Measurements from ENCODE around the gene LTBP3. TPM values are rescaled to one million over a fixed set of nuclear protein-coding genes. Genes with fewer than 3 reads are reported as not detected.

The LTBP3 gene
- polyA plus RNA-seq, 12 donors: 95.8 to 250 (median 124) TPM; not detected in 1

DNA sequence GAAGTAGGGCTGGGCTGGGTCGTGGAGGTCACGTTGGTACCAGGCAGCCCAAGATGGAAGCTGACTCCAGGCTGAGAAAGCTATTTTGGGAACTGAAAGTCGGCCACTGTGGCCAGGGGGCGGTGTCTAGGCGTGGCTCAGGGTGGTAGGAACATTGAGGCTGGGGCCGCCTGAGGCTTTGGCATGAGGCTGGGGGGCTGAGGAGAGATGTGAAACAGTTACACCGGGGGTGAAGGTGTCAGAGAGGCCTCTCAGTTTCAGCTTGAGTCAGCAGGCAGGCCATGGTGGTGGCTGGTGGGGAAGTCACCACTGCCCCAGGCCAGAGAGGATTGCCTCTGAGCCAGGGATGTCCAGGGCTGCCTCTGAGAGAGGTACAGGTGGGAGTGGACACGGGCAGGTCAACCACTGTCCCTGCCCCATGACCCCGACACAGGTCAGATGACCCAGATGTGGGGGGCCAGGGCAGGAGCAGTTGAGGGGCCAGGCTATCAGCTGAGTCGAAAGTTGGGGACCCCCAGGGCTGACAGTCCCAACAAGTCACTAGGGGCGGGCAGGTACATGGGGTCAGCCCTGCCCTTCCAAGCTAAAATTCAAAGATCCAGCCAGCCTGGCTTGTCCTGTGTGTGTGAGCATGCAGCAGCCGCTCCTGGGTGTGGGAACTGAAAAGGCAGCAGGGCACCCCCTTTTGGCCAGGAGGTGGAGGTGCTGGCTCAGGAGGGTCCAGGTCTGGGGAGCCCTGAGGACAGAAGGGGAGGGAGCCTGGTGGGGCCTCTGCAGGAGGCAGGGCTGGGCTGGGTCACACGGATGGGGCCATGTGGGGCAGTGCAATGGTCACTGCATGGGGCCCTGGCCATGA, 30.3 kb upstream of the LTBP3 start:
- DNase-seq: no peak

DNA sequence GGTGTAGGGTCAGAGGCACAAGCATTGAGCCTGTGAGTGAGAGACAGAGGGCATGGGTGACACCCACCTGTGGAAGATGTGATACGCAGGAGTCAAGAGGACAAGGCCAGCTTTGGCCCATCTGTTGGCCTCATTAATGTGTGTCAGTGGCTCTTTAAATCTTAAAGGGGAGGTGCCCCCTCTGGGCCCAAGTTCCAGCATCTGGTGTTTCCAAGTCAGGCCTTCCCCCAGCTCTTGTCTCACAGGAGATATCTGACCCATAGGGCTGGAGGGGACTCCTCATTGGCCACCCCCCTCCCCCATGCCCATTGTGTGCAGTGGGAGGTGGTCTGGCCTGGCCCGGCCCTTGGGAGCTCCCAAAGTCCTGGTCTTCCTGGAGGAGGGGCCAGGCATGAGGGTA, 28.5 kb upstream of the LTBP3 start:
- DNase-seq: no peak

DNA sequence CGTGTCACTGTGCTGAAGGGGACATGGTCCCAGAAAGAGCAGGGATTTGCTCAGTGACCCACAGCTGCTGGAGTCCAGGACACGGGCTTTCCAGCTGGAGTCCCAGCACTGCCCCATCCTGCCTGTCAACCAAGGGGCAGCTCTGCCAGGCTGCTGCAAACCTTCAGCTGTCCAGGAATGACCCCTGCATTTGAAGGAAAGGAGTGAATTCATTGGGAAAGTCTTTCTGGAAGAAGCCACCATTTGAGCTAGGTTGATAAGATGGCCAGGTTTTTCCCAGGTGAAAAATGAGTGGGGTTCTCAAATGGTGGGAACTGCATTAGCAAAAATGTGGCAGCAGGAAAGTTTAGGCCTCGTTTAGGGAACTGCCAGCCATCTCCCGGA, 28.1 kb upstream of the LTBP3 start:
- DNase-seq: no peak

DNA sequence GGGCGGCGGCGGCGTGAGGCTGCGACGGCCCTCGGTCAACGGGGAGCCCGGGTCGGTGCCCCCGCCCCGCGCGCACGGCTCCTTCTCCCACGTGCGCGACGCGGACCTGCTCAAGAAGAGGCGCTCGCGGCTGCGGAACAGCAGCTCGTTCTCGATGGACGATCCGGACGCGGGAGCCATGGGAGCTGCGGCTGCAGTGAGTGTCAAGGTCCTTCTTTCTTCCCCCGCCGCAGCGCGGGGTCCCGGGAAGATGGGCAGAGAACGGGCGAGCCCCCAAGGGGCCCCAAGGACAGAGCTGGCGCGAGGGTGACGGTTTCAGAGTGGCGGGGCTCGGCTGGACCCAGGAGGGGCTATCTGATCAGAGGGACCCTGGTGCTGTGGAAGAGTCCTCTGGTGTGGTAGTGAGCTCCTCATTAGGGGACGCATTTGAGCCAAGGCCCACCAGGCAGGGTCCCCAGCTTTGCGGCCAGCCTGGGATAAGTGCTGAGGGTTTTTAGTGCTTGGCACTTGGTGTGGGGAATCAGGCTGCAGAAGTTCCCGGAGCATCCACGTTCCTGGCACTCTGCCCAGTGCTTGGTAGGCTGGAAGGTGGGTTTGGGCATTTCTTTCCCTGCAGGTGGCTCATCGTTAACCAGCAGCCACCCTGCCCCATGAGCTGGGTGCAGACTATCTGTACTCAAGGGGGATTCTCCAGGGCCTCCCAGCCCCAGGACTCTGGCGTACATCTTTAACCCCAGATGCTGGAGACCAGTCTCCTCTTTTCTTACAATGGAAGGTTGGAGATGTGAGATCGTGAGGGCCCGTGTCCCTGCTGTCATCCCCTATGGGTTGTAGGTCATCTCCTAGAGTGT, 27.5 kb upstream of the LTBP3 start:
- DNase-seq: no peak

DNA sequence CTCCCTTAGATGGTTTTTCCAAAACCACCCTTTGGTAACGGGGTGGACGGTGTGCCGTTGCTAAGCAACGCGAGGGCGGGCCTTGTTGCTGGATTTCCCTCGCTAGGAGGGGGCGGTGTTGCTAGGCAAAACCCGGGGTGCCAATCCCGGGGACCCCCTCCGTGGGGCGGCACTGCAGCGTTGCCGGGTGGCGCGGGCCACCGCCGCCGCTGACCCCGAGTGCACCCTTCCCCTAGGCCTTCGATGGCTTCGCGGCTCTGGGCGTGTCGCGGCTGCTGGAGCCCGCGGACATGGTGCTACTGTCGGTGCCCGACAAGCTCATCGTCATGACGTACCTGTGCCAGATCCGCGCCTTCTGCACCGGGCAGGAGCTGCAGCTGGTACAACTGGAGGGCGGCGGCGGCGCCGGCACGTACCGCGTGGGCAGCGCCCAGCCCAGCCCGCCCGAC, 26.6 kb upstream of the LTBP3 start:
- DNase-seq: no peak

DNA sequence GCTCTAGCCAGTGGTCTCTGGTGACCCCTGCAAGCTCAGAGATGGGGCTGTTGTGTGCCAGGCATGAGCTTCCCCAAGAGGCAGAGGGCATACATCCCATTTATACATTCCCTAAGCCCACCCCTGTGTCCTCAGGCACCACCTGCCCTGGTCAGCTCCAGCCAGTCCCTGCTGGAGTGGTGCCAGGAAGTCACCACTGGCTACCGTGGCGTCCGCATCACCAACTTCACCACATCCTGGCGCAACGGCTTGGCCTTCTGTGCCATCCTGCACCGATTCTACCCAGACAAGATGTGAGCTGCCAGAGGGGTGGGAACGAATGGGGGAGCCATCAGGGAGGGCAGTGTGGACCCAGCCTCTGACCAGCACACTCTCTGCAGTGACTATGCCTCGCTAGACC, 25.9 kb upstream of the LTBP3 start:
- DNase-seq: no peak

DNA sequence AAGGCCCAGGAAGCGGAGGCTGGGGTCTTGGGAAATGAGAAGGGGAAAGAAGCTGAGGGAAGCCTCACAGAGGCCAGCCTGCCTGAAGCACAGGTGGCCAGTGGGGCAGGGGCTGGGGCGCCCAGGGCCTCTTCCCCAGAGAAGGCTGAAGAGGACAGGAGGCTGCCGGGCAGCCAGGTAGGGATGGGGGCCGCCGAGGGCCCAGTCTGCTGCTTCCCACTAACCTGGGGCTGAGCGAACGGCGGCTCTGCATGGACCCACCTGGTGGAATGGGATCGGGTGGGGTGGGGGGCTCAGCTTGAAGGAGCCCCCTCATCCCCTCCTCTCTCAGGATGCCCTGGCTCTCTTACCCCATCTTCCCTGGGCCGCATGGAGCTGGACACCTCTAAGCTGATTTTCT, 25.4 kb upstream of the LTBP3 start:
- DNase-seq: no peak

DNA sequence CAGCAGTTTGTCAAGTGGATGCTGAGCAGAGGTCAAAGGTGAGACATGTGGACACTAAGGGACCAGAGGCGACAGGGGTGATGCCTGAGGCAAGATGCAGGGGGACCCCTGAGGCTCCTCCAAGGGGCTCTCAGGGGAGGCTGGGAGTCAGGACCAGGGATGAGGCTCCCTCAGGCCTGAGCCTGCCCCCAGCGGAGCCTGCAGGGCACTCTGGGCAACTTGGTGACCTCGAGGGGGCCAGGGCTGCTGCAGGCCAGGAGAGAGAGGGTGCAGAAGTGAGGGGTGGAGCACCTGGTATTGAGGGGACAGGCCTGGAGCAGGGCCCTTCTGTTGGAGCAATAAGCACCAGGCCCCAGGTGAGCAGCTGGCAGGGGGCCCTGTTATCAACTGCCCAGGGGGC, 23.8 kb upstream of the LTBP3 start:
- DNase-seq: no peak

DNA sequence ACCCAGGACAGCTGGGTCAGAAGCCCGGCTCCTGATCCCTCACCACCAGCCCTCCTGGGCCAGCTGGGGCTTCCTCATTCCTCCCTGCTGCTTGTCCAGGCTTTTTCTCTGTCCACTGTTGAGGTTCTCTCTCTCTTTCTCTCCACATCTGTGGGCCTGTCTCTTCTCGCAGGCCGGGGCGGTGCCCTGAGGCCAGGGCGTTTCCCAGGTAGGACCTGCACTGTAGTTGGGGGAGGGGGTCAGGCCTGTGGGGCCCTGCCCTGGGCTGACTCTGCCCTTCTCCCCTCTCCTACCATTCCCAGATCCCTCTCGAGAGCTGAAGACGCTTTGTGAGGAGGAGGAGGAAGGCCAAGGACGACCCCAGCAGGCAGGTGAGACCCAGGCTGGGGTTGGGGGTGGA, 22.6 kb upstream of the LTBP3 start:
- no peak for DNase-seq

DNA sequence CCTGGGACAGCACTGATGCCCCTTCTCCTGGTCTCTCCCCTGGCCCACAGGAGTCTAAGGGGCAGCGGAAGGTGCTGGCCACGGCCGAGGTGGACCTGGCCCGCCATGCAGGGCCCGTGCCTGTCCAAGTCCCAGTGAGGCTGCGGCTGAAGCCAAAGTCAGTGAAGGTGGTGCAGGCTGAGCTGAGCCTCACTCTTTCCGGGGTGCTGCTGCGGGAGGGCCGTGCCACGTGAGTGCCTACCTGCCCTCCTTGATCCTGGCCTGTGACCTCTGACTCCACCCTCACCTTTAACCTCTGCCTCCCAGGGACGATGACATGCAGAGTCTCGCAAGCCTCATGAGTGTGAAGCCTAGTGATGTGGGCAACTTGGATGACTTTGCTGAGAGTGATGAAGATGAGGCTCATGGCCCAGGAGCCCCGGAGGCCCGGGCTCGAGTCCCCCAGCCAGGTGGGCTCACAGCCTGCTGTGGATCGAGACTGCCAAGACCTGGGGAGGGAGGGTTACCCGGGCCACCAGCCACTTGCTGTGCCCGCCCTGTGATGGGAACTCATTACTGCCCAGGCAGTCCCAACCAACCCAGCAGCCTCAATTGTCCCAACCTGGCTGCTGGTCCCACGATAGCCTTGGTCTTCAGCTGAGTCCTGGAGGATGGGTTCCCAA, 22.0 kb upstream of the LTBP3 start:
- no peak for DNase-seq

DNA sequence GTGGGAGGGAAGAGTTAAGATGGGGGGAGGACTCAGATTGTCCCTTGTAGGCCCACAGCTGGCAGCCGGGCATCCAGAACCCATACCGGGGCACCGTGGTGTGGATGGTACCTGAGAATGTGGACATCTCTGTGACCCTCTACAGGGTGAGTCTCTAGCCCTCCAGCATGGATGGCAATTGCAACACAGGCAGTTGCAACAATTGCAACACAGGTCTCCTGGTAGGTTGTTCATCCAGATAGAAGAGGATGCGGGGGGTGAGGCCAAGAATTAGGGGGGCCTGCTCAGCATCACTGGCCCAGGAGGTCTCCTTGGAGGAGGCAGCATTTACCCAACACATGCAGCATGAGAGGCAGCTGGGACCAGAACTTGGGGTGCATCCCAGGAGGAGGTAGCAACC, 21.1 kb upstream of the LTBP3 start:
- DNase-seq: no peak

DNA sequence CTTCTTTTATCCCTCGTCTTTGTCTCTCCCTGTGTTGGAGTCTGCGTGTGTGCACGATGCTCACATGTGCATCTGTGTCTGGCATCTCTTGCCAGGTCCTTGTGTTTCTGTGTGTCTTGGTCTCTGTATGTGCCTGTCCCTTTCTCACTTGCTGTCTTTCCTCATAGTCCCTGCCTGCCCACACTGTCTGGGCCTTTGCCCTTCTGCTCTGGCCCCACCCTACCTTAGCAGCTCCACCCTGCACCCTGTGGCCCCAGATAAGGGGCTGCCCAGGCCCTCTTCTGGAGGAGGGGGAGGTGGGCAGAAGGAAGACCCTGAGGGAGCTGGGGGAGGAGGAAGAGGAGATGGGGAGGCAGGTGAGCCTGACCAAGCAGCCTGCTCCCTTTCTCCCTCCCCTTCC, 20.5 kb upstream of the LTBP3 start:
- DNase-seq: no peak

DNA sequence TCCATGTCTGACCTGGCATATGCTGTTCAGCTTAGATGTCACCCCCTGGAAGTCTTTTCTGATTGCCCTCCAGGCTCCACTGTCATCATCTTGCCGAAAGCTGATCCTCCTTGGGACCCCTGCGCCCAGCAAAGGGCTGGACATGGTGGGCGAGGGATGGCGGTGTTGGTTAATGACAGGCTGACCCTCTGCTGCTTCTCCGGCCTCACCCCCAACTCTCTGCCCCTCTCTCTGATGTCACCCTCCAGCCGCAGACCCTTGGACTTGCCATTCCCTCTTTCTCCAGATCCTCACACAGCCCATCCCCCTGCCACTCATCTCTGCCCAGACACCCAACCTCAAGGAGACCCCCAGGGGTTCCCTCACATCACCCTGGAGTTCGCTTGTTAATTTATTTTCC, 20.0 kb upstream of the LTBP3 start:
- DNase-seq: no peak

DNA sequence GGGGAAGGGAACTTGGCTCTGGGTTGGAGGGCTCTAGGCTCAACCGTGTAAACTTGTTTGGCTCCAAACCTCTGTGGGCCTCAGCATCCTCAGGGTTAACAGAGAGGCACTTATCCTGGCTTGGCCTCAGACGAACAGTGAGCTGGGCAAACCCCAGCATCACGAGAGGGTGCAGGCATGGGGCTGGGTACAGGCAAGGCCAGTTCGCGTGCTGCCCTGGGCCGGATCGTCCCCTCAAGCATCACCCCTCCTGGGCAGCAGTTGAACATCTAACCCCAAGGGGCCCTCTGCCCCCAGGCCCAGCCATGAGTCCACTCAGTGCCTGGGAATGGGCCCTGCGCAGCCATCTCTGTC, 19.6 kb upstream of the LTBP3 start:
- no peak for DNase-seq

DNA sequence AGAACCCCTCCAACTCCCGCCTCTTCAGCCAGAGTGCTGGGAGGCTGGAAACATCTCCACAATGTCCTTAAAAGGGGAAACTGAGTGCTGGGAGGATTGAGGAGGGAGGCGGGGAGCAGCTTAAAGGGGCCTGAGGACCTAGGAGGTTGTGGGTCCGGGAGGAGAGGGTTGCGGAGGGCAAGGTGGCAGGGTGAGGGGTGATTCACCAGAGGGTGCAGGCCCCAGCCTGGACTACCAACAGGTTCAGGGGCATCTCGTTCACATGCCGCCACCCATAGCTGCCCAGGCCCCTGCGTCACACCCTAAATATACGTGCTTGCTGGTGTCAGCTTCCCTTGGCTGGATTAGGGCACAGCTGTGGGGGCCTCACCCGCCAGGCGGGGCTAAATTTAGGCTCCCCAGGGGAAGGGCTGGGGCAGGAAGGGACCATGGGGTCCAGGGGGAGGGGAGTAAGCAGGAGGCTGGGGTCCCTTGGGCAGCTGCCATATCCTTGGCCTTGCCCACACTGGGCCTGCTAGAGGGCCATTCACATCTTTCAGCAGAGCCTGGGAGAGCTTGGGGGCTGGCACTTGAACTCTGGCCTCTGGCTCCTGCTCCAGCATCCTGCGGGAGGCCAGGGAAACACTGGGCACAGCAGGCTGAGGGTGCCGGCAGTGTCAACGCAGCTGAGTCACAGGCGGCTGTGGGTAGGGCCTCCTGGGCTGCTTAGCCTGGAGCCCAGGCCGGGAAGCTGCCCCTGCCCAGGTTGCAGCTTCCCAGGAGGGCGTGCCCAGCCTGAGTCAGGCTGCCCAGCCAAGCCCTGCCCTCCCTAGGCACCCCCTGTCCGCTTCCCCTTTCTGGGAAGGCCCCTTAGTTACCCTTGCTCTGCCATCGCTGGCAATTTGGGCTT, 19.0 kb upstream of the LTBP3 start:
- no peak for DNase-seq

DNA sequence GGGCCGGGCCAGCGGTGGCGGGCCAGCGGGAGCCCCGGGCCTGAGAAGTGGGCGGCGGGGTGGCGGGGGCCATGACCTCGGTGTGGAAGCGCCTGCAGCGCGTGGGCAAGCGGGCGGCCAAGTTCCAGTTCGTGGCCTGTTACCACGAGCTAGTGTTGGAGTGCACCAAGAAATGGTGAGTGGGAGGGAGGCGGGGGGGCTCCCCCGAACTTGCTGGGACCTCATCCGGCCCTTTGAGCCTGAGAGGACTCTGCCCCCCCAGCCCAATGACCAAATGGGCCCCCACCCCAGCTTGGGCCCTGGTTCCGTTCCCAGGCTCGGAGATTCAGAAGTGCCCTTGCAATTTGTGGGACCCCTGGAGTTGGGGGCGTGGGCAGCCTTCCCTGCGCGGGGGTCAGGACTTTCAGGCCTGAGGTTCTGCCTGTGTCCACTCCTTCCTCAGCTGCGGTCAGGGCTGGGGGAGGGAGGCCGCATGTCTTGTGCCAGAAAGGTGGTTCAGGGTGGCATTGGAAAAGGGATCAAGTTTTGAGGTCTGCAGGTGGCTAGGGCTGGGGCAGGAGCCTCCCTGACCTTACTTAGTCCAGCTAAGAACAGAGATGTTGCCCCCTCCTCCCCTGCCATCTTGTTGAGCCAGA, 18.2 kb upstream of the LTBP3 start:
- no peak for DNase-seq

DNA sequence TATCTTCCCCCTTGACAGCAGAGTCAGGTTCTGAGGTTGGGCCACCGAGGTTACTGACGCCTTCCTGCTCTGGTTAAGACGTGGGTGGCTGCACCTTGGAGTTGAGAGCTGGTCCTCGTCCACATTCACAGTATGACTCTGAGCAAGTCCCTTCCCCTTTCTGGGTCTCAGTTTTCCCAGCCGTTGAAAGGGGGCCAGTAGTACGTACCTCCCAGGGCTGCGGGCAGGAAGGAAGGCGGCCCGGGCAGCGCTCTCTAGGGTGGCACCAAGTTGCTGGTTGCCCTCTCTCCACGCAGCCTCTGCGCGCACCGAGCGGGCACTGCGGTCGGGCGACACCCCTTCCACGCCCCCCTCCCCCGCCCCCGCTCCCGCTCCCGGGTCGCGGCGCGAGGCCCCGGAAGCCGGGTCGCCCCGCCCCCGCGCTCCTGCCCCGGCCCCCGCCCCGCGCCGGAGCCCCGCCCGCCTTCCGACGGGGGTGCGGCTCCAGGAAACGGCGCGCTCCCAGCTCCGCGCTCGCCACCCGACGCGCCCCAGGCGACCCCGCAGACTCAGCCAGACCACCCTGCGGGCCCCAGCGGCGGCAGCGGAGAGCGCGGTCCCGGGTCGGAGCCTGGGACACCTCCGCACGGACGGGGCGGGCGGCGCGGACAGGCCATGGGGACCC, 17.5 kb upstream of the LTBP3 start, which contains the start of gene EHBP1L1:
Gene EHBP1L1, plus strand, starts transcription at position 486 of the 664 bp plus-strand sequence. CDS start 250 bp downstream, outside the sequence.
- no peak for DNase-seq

DNA sequence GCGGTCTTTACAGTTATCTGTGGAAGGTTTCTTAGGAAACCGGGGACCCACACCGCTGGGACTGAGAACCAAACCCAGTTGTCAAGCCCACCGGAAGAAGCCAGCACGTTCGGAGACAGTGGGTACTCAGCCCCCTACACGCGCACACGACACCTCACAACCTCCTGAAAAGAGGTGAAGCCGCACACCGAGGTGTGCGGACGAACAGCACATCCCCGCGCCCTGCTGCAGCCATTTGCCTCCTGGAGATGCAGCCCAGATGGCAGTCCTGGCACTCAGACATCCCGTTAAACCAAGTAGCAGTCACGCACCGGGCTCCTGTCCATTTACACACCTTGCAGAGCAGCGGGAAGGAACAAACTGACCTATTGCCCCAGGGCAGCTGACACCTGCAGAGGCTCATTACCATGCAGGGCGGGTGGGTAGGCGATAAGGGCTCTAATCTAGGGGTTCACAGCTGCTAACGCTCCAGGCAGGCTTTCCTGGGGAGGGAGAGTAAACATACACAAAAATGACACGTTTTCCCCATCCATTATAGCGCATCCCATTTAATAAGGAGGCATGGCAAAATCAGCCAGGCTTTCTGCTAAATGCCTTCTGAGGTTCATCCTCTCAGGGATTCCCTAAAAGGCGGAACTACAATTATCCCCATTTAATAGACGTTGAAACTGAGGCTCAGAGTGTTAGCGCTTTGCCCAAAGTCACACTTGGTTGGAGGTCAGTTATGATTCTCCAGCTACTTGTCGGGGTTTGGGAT, 16.8 kb upstream of the LTBP3 start:
- no peak for DNase-seq

DNA sequence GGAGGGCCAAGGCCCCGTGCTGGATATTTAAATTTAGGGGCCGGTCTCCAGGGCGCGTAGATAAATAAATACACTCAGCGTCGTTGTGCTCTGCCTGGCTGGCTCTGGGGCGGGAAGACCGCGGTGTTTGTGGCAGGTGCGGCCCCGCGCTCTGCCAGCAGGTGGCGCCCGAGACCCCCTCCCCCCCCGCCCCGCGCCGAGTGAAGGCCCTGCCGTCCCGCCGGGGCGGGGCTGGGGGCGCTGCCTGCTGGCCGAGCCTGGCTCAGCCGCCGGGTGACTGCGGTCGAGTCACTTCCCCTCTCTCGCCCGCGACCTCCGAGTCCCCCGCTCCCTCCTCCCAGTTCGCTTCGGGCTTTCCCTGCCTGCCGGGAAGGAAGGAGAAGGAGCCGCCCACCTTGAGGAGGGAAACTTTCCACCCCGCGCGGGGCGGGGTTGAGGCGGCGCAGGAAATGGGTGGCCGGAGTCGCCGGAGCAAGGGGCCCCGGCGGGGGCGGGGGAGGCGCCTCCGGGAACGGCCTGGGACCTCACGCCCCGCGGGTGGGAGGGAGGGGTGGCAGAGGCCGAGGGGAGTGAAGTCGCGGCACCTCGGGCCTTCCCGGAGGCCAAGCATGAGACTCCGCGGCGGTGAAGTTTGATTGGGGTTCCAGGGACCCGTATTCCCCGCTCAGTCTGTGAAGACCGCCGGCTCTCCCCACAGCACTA, 16.1 kb upstream of the LTBP3 start:
- DNase-seq: peak; percentile 94

Data from muscle of arm (tissue), 12 donors.